Stimulated activated CD4-positive, alpha-beta T cell treated with anti-CD3 and anti-CD28 coated beads, Interleukin-4, amount 100 ng/mL, for 4 hours (primary cell): ENCODE measurements around the gene TCEAL1.
"Not testable (repeated sequence)": the region's sequence is repeated elsewhere in the genome, so short reads cannot be mapped to it uniquely, and the experiment has no call there.

Experiments
- DNase-seq, 2 experiments: peaks; one replicate each; pipeline ENCODE4 v3.0.0-alpha.2; 2020

TCEAL1 gene

DNA sequence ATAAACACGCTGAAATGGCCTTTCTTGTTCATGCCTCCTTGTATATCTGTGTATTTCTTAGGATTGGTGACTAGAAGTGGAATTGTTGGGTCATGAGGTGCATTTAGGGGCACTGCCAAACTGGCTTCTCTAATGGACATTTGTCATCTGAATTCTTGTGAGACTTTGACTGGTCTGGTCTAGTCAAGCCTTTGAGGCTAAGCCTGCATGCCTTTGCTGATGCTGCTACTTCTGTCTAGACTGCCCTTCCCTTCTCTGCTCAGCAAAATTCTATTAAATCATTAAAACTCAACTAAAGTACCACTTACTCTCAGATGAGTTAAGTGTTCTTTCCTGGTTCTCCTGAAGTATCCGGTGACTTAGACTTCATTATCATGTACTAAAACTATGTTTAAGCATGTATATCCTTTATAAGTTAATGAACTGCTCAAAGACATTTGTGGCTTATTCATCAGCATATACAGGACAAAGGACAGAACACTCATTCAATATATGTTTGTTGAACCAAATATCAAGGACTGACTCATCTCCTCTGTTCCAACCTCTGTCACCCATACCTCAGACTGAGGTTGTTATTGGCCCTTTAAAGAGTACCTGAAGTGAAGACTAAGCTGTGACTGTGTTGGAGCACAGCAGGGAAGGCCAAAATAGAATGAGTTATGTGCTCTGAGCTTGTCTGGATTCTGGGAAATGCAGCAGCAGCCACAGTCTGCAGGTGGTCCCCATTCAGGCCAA, 9.0 kb downstream of the TCEAL1 start:
- DNase-seq = no peak

DNA sequence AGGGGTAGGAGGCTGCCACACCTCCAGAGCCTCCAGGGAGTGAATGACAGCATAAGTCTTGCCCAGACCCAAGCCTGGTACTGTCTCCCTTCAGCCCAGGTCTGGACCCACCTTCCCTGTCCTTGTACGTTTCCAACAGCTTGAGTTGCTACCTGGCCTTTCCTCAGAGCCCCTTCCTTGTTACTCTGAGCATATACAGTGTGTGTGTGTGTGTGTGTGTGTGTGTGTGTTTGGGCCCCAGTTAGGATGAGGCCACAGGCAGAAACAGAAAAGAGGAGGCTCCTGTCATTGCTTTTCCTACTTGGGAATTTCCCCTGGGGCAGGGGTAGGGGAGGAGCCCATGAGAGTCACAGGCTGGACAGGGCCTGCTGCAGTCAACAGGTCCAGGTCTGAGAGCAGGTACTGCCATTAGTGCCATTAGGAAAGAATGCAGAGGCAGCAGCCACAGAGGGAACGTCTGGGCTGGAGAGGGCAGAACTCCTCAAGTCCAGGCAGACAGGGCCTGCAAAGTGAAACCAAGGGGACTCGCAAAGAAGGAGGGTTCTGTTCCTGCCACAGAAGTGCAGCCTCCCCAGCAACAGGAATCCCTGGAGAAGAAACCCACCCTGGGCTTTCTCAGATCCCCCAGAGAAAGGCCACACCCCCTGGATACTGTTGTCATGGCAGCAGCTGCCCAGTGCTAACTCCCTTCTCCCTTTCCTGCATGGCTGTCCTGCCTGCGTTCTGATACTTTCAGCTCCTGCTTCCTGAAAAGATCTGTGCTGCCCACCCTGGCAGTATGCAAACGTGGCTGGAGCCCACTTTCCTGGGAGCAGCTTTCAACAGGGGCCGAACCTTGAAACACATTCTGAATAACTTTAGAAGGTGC, 9.9 kb downstream of the TCEAL1 start:
- DNase-seq = not testable (repeated sequence)

DNA sequence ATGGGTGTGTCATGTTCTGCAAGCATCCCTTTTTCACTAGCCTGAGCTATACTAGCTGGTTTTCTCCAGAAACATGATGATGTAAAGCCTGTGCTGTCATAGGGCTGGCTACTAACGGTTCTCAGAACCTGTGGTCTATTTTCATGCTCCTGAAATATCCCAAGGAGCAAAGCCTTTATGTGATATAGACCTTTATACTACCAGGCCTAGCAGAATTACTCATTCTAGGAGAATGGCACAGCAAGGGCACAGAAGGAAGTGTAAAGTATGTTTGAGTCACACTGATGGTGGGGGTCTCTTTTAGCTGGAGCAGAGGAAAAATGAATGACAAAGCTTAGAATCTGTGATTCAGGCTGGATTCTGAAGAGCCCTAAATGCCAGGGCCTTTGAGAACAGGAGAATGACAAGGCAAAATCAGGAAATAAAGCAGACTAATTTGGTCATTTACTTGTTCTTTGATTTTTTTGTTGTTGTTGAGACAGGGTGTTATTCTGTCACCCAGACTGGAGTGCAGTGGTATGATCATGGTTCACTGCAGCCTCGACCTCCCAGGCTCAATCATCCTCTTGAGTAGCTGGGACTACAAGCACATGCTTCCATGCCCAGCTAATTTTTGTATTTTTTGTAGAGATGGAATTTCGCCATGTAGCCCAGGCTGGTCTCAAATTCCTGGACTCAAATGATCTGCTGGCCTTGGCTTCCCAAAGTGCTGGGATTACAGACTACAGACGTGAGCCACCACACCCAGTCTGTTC, 11.8 kb downstream of the TCEAL1 start:
- no peak for DNase-seq

DNA sequence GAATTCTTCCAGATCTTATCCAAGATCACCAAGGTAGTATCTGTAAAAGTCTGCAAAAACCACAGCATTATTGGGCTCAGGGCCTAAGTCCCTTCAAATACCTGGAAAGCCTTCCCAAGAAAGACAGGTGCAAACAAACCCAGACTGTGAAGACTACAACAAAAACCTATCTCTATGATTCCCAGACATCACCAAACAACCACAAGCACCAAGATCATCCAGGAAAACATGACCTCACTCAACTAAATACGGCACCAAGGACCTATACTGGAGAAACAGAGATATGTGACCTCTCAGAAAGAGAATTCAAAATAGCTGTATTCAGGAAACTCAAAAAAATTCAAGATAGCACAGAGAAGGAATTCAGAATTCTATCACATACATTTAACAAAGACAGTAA, 15.3 kb downstream of the TCEAL1 start:
- DNase-seq = no peak

DNA sequence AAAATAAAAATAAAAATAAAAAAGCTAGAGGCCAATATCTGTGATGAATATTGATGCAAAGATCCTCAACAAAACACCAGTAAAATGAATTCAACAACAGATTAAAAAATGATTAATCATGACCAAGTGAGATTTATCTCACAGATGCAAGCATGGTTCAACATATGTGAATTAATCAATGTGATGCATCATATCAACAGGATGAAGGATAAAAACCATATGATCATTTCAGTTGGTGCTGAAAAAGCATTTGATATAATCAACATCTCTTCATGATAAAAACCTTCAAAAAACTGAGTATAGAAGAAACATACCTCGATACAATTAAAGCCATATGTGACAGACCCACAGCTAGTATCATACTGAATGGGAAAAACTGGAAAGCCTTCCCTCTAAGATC, 18.9 kb downstream of the TCEAL1 start:
- no peak for DNase-seq

DNA sequence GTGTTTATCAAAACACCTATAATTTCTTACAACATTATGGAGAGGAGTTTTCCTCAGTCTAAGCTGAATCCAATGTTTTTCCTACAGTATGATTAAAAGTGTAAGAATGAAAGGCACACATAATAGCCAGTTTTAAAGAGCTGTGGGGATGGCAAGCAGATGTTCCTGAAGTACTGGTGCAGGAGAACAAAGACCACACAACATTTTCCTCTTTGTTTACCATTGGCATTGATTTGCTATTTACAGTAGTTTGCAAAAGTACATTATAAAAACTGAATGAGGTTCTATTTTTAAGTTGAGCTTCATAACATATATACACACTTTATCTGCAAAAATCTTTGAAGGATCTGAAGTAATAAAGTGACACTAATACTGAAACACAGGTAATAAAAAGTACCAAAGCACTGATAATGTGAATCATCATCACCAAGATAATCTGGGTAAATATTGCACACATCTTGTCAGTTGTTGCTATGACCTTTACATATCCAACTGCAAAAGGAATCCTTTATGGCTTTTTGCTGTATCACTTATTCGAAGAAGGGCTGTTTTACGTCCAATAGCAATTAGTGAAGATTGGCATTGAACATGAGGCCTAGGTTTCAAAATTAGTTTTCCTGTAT, 22.5 kb downstream of the TCEAL1 start:
- DNase-seq = no peak

DNA sequence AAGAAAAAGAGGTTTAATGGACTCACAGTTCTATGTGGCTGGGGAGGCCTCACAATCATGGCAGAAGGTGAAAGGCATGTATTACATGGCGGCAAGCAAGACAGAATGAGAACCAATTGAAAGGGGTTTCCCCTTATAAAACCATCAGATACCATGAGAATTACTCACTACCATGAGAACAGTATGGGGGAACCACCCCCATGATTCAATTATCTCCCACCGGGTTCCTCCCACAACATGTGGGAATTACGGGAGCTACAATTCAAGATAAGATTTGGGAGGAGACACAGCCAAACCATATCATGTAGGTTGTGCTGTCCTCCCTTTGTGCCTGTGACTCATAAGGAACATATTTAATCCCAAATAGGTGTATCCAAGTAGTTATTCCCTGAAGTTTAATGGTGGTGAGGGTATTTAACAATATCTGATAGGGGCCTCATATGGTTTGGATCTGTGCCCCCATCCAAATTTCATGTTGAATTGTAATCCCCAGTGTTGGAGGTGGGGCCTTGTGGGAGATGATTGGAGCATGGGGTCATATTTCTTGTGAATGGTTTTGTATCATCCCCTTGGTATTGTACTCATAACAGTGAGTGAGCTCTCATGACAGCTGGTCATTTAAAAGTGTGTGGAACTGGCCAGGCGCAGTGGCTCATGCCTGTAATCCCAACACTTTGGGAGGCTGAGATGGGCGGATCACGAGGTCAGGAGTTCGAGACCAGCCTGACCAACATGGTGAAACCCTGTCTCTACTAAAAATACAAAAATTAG, 26.6 kb downstream of the TCEAL1 start:
- DNase-seq = not testable (repeated sequence)

DNA sequence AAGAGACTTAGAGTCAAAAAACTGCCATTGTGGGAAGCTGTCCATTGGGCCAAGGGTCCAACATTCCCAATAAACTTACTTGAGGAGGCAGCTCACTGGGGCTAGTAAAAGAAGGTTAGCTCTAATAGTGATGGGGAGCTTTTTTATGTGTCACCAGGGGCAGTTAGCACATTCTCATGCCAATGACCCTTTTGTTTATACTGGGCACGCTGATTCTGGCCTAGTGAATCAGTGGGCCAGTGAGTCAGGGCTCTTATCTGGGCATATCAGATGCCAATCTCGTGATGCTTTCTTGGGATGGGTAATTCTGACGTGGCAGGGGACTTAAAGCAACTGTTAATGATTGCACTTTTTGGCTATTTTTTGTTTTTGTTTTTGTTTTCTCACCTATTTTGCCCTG, 27.8 kb downstream of the TCEAL1 start:
- DNase-seq = no peak

DNA sequence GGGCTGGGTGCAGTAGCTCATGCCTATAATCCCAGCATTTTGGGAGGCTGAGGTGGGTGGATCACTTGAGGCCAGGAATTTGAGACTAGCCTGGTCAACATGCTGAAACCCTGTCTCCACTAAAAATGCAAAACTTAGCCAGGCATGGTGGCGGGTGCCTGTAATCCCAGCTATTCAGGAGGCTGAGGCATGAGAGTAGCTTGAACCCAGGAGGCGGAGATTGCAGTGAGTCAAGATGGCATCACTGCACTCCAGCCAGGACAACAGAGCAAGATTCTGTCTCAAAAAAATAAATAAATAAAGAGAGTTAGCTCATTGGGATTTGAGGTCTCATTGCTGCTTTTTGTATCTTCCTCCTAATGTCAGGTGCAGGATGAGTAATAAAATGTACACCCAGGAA, 28.3 kb downstream of the TCEAL1 start:
- DNase-seq = not testable (repeated sequence)

DNA sequence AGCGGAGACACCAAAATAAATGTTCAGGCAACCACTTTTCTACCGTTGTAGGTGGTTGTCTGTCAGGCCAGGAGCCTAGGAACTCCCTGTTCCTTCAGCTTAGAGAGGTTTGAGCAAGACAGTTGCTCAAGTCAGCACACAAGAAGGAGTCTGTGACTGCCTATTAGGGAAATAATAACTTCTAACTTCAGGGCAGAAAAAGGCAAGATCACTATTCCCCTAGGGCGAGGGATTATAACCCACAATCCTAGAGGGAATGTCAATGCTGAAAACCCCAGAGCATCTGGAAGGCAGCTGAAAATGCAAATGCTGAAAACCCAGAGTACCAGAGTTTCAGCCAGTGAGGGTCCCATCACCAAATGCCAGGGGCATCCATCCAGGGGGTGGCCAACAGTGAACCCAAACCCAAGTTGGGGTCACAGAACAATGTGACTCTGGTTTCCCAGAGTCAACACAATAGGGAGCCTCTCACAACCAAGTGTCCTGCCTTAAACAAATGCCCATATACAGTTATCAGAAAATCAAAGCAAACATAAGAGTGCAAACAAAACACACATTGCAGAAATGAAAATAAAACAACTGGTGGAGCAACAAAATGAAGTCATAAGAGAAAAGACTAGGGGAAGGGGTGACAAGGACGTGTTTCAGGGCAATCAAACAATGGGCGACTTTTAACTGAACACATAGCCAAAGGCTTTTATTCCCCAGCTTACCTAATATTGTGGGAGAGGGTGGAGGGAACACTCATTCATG, 30.1 kb downstream of the TCEAL1 start:
- no peak for DNase-seq

DNA sequence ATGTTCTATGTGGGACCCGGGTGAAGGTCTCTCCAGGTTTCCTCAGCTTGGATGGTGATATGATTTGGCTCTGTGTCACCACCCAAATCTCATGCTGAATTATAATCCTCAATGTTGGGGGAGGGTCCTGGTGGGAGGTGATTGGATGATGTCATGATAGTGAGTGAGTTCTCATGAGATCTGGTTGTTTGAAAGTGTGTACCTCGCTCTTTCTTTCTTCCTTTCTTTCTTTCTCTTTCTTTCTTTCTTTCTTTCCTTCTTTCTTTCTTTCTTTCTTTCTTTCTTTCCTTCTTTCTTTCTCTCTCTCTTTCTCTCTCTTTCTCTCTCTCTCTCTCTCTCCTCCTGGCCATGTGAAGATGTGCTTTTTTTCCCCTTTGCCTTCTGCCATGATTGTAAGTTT, 30.7 kb downstream of the TCEAL1 start:
- DNase-seq = not testable (repeated sequence)

DNA sequence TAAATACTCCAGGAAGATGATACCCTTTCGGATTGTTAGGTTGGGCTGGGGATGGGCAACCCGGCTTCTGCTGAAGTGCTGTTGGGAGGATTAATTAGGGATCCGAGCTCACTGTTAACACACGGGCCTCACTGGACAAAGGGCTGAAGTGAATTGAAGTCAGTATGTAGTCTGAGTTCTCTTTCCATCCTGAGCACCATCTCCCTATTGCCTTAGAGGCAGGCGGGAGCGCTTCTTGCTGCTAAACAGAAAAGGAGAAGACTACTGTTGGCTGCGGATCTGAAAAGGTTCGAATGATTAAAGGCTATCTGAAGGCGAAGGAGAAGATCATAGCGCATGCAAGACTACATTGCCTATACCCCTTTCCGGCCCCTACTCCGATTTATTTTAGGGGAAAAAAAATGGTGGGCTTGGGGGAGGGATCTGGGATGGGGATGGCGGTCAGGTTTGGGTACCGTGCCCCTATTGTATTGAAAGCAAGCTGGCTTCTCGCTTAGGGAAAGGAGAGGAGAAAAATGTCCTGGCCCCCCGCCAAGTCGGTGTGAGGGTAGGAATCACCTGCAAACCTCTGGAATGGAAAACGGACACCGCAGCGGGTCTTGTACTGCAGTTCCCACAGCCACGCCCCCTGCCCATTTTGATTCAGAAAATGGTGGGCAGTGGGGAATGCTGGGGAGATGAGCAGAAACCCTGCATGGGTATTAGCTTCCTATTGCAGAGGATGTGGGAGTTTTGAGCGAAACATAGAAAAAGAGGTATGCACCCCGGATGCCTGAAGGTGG, 35.4 kb downstream of the TCEAL1 start:
- no peak for DNase-seq

DNA sequence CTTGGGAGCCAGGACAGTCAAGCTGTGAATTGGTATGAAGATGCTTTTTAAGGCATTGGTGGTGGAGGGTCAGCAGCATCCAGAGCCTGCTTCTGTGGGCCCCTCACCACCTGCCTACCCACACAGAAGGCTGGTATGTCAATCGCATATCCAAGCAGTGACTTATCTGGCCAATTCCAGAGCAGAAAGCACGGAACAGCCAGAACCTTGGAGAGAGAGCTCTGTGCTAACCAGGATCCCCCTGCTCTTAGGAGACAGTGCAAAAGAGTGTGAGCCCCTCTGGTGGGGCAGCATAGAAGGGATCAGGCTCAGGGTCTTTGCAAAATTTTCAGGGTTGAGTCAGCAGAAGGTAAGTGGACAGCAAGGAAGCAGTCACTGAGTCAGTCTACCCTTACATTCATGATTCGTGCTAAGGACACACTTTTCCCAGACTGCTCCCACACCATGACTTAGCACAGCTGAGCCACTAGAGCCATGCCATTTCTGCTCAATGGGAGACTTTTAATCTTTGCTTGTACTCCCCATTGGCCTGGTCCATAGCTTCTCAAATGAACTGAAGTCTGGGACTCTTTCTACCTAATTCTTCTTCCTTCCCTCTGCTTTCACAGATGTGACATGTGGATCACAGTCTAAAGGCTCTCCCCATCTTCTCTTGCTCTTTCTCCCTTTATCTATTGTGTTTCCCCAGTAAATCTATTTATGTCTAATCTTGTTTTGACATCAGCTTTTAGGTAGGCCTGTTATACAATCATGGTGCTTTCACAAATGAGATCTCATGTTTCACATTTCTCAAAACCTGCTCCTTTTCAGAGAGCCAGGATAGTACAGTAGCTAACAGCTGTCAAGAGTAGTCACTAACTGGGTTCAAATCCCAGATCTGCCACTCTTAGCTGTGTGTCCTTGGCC, 37.7 kb downstream of the TCEAL1 start:
- DNase-seq = no peak

DNA sequence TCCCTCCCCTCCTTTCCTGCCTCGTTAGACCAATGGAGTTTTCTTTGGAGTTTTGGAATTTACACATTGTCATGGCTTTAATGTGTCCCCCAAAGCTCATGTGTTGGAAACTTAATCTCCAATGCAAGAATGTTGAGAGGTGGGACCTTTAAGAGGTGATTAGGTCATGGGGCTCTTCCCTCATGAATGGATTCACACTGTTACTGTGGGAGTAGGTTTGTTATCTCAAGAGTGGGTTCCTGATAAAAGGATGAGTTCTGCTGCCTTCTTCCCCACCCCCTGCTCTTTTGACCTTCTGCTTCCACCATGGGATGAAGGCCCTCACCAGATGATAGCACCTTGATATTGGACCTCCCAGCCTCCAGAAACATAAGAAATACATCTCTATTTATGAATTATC, 41.0 kb downstream of the TCEAL1 start:
- DNase-seq = no peak

DNA sequence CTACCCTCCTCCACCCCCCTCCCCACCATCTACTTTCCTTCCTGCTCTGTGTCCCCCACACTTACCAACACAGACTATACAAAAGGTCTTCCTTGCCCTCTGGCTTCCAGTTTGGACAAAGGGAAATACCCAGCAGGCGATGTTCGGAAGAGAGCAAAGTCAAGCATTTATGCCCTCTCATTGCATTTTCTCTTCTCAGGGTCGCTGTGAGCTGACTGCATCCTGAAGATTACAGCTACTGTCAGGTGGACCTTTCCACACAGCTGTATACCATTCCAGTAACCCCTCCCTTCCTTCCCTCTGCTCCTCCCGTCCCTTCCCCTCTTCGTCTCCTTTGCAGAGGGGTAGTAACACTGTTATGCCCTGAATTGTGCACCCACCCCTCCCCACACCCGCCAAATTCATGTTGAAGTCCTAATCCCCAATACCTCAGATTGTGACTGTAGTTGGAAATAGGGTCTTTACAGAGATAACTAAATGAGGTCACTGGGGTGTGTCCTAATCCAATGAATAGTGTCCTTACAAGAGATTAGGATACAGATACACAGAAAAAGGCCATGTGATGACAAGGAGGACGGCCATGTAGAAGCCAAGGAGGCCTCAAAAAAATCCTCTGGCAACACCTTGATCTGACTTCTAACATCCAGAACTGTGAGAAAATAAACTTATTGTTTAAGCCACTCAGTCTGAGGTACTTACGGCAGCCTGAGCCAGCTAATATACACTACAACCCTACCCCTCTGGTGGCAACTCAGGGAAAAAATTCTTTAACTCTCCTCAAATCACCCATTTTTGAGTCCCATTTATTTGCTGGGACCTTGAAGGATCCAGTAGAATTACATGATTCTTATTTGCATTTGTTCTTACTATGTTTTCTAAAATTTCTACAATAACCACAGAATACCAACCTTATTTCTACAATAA, 46.0 kb downstream of the TCEAL1 start:
- DNase-seq = no peak

DNA sequence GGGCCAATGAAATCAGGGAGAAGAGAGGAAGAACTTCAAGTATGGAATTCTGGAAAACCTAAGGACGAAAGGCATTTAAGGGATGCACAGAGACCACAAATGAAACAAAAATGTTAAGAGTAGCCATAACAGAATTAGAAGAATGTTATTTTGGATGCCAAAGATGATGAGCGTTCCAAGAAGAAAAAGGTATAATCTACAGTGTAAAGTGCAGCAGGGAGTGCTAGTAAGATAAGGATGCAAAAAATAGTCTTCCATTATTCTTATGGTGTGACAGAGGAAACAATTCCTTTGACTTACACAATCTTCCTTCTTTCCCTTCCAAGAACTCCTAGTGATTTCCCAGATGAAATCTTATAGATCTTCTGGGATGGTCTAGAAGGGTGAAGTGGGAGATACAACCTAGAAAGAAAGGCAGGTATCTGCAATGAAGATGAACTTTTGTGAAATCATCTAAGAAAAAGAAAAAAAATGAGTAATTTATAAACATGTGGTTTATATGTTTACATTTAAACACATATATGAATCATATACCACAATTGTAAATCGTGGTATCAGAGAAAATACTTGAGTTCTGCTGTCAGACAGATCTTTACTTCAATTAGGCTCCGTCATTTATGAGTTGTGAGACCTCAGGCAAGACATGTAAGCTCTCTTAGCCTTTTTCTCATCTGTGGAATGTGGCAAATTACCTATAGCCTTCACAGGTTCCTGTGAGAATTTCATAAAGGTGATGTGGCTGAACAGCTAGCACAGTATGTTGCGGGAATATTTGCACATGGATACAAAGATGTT, 49.6 kb downstream of the TCEAL1 start:
- DNase-seq = no peak
